Stimulated activated CD8-positive, alpha-beta memory T cell treated with anti-CD3 and anti-CD28 coated beads, Interleukin-15, amount 100 ng/mL, for 1 hour (primary cell): Measurements from ENCODE around the gene PMPCB.

Source experiments
- DNase-seq: peaks from one replicate; pipeline ENCODE4 v3.0.0-alpha.2; 2020; ENCODE audit warnings: low read depth

PMPCB gene

GRCh38 chr7:103325744-103326143 is 28.5 kb downstream of the PMPCB start:
- no peak for DNase-seq

DNA sequence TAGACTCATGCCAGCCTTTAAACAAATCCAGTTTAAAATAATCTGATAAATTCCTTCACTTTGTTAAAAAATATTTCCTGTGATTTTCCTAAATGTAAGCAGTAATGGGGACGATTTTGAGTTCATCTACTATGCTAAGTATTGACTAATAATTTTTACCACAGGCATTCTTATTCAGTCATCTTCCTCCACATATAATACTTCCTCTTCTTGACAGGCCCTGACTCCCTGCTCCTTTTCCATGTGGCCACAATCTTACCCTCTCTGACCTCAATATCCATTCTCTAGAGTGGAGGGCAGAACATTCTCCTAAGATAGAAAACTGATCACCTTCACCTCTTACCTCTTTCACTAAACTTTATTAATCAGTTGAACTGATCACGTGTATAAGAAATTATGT is 39.5 kb downstream of the PMPCB start:
- no peak for DNase-seq

- DNase-seq, result no peak
Observed at GRCh38 chr7:103338864-103339263, 41.6 kb downstream of the PMPCB start.

- DNase-seq, result no peak
Observed at GRCh38 chr7:103341466-103341865, 44.2 kb downstream of the PMPCB start.

- no peak for DNase-seq
Observed at GRCh38 chr7:103343332-103343731, 46.1 kb downstream of the PMPCB start.

- DNase-seq, result no peak
Observed at GRCh38 chr7:103343758-103344452, 46.7 kb downstream of the PMPCB start.

DNA sequence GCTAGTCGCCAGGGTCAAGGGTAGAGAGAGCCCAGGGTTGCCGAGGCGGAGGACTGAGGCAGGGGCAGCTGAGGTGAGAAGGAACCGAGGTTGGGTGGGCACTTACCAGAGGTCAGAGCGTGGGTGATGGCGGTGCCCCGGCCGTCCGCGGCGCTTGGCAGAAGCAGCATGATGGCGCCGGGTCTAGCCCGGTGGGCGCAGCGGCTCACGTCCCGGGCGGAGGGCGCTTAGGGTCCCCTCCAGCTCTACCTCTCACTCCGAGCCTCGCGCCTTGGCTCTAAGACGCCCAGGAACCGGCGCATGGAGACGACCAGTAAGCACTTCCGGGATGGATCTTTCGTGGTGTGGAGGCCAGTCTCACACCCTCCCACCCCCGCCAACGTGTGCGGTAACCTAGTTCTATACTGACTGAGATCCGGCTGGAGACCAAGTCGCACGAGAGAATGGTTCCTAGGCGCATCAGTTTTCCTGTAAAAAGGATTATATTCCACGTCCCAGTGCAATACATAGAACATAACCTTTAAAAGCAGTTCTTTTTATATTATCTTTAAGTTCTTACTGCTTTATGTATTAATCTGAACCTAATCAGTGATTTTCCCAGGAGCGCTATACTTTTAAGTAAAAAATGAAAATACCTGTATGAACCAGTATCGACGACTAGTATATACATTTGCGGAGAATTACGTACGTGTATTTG is 47.4 kb downstream of the PMPCB start, which contains the start of gene DNAJC2:
Gene DNAJC2 (minus strand): TSS at position 315 of the 697 bp plus-strand sequence. CDS start 145 bp downstream, at position 170.
- peak; percentile 71 for DNase-seq

DNA sequence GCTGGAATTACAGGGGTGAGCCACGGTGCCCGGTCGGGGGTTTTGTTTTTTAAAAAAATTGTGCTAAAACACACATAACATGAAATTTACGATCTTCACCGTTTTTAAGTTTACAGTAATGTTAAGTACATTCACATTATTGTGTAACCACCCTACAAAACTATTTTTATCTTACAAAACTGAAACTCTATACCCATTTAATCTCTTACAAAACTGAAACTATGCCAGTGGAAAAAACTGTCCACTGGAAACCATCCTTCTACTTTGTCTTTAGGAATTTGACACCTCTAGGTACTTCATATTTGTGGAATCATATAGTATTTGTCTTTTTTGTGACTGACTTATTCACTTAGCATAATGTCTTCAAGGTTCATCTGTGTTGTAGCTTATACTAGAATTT is 49.2 kb downstream of the PMPCB start:
- no peak for DNase-seq

GRCh38 chr7:103347507-103348267 is 50.5 kb downstream of the PMPCB start, which contains the start of gene PSMC2:
Gene PSMC2 (plus strand): TSS chr7:103347643. CDS start chr7:103347712, 69 bp downstream.
- DNase-seq, result peak; percentile 68

GRCh38 chr7:103348452-103348851 is 51.2 kb downstream of the PMPCB start:
- no peak for DNase-seq

- no peak for DNase-seq
Observed at GRCh38 chr7:103348959-103349358, 51.7 kb downstream of the PMPCB start.

- DNase-seq, result no peak
Observed at GRCh38 chr7:103349805-103350204, 52.6 kb downstream of the PMPCB start.
